Endothelial cell (in vitro differentiated cells): Measurements from ENCODE around the gene SPINT4. TPM values are rescaled to one million over a fixed set of nuclear protein-coding genes. Genes with fewer than 3 reads are reported as not detected.
"Not testable (repeated sequence)": the region's sequence is repeated elsewhere in the genome, so short reads cannot be mapped to it uniquely, and the experiment has no call there.

ENCODE experiments used
- DNase-seq: peaks from one replicate; pipeline ENCODE4 v3.0.0; 2021; ENCODE audit warnings: low spot score
- H3K27ac Mint-ChIP-seq: one replicate; pipeline ENCODE4 v1.8.0; 2021; ENCODE audit warnings: mixed read lengths, inconsistent platforms; ENCODE audit not compliant: unreplicated experiment
- H3K27me3 Mint-ChIP-seq: one replicate; pipeline ENCODE4 v1.8.0; 2021; ENCODE audit warnings: mild to moderate bottlenecking, moderate library complexity, mixed read lengths, inconsistent platforms; ENCODE audit not compliant: unreplicated experiment
- H3K36me3 Mint-ChIP-seq: one replicate; pipeline ENCODE4 v1.8.0; 2021; ENCODE audit warnings: mild to moderate bottlenecking, low read depth, mixed read lengths, inconsistent platforms; ENCODE audit not compliant: unreplicated experiment
- H3K4me1 Mint-ChIP-seq: one replicate; pipeline ENCODE4 v1.8.0; 2021; ENCODE audit warnings: mild to moderate bottlenecking, mixed read lengths, inconsistent platforms; ENCODE audit not compliant: unreplicated experiment
- H3K4me3 Mint-ChIP-seq: one replicate; pipeline ENCODE4 v1.8.0; 2021; ENCODE audit warnings: mild to moderate bottlenecking, mixed read lengths, inconsistent platforms; ENCODE audit not compliant: unreplicated experiment
- H3K9me3 Mint-ChIP-seq: one replicate; pipeline ENCODE4 v1.8.0; 2021; ENCODE audit warnings: mixed read lengths, inconsistent platforms; ENCODE audit not compliant: unreplicated experiment
- CTCF ChIP-seq: fragments of 200-600 bp; sonication (generic); IDR thresholded peaks from one replicate; pipeline ENCODE4 v1.5.0; 2021; ENCODE audit warnings: antibody characterized with exemption; ENCODE audit not compliant: unreplicated experiment
- total RNA-seq: library from RNA; stranded (reverse); fragmentation: NEBNext Ultra II Directional; extraction: Animal tissue kit (Norgen Biotek cat#: 25700); gene quantifications from one replicate; pipeline ENCODE4 v1.2.1, GENCODE V29; 2021; ENCODE audit not compliant: unreplicated experiment

Gene SPINT4
- total RNA-seq, 1 donor from 2014 or later: not detected

- no peak for TF ChIP-seq CTCF
- H3K4me1 Mint-ChIP-seq: no peaks in the 10 kb centered on the region
Observed at GRCh38 chr20:45742596-45742995, 20.4 kb downstream of the SPINT4 start.

GRCh38 chr20:45745015-45745414 lies 22.9 kb downstream of the SPINT4 start:
- Mint-ChIP-seq H3K4me3 (no peak overlapping the region), H3K9me3 (no peaks in the 10 kb centered on the region), H3K4me1 (no peaks in the 10 kb centered on the region), H3K27me3 (no peaks in the 10 kb centered on the region), H3K36me3 (no peaks in the 10 kb centered on the region), H3K27ac (no peak overlapping the region)
- no peak for TF ChIP-seq CTCF
- no peak for DNase-seq

More at GRCh38 chr20:45742596-45742995, 20.4 kb downstream of the SPINT4 start:
- no peaks in the 10 kb centered on the region for H3K9me3 Mint-ChIP-seq
- H3K36me3 Mint-ChIP-seq: no peaks in the 10 kb centered on the region
- H3K27ac Mint-ChIP-seq: no peak overlapping the region
- no peaks in the 10 kb centered on the region for H3K27me3 Mint-ChIP-seq
- no peak for DNase-seq
- no peak overlapping the region for H3K4me3 Mint-ChIP-seq

GRCh38 chr20:45751721-45752120 lies 29.6 kb downstream of the SPINT4 start:
- H3K4me1 Mint-ChIP-seq: no peaks in the 10 kb centered on the region
- no peak for TF ChIP-seq CTCF
- no peak overlapping the region for H3K27ac Mint-ChIP-seq
- H3K9me3 Mint-ChIP-seq: no peaks in the 10 kb centered on the region
- H3K4me3 Mint-ChIP-seq: no peak overlapping the region
- H3K27me3 Mint-ChIP-seq: no peaks in the 10 kb centered on the region
- no peaks in the 10 kb centered on the region for H3K36me3 Mint-ChIP-seq
- DNase-seq: no peak

- no peaks in the 10 kb centered on the region for H3K4me1 Mint-ChIP-seq
- TF ChIP-seq CTCF: no peak
- no peak overlapping the region for H3K4me3 Mint-ChIP-seq
- H3K27me3 Mint-ChIP-seq: no peaks in the 10 kb centered on the region
- no peaks in the 10 kb centered on the region for H3K9me3 Mint-ChIP-seq
- no peaks in the 10 kb centered on the region for H3K36me3 Mint-ChIP-seq
- no peak for DNase-seq
- no peak overlapping the region for H3K27ac Mint-ChIP-seq
Observed at GRCh38 chr20:45752746-45753145, 30.6 kb downstream of the SPINT4 start.

- Mint-ChIP-seq H3K27me3 (no peaks in the 10 kb centered on the region), H3K4me1 (no peaks in the 10 kb centered on the region), H3K36me3 (no peaks in the 10 kb centered on the region), H3K9me3 (peaks cover 6% of the 10 kb centered on the region), H3K4me3 (no peak overlapping the region), H3K27ac (no peak overlapping the region)
- DNase-seq: no peak
- no peak for TF ChIP-seq CTCF
Observed at GRCh38 chr20:45758096-45758495, 35.9 kb downstream of the SPINT4 start.

- not testable (repeated sequence) for H3K4me1 Mint-ChIP-seq, H3K27ac Mint-ChIP-seq, H3K36me3 Mint-ChIP-seq, H3K9me3 Mint-ChIP-seq, H3K4me3 Mint-ChIP-seq, H3K27me3 Mint-ChIP-seq, DNase-seq
Observed at GRCh38 chr20:45759921-45760320, 37.8 kb downstream of the SPINT4 start.

GRCh38 chr20:45761966-45762365 lies 39.8 kb downstream of the SPINT4 start:
- not testable (repeated sequence) for H3K27ac Mint-ChIP-seq, H3K27me3 Mint-ChIP-seq, H3K4me3 Mint-ChIP-seq, H3K4me1 Mint-ChIP-seq, H3K36me3 Mint-ChIP-seq, DNase-seq, H3K9me3 Mint-ChIP-seq

- H3K4me3 Mint-ChIP-seq, H3K36me3 Mint-ChIP-seq, H3K27ac Mint-ChIP-seq, H3K9me3 Mint-ChIP-seq, DNase-seq, H3K27me3 Mint-ChIP-seq, H3K4me1 Mint-ChIP-seq: not testable (repeated sequence)
Observed at GRCh38 chr20:45764618-45765282, 42.6 kb downstream of the SPINT4 start.
